DND-41 (cell line): ENCODE data around the gene COL8A2.

Experiments used
- ATAC-seq: fragments of 200-7000 bp; cut with Tn5 transposase; 3 replicates; pipeline ENCODE4 v1.9.1; 2021; ENCODE audit warnings: low read depth; ENCODE audit not compliant: insufficient read depth
- DNase-seq: peaks from one replicate; pipeline ENCODE4 v3.0.0-alpha.2; 2020
- H2AFZ ChIP-seq: 2 replicates; pipeline ENCODE4 v1.6.0; 2012; ENCODE audit warnings: low read depth, low read length
- H3K27ac ChIP-seq: 2 replicates; pipeline ENCODE4 v1.5.1; 2012; ENCODE audit warnings: low read length, inconsistent platforms
- H3K27me3 ChIP-seq: fragments of 200-600 bp; sonication (generic); 2 replicates; pipeline ENCODE4 v1.6.0; 2012; ENCODE audit warnings: low read length, mild to moderate bottlenecking, inconsistent platforms; ENCODE audit not compliant: insufficient read depth, poor library complexity
- H3K36me3 ChIP-seq: 2 replicates; pipeline ENCODE4 v1.5.1; 2012; ENCODE audit warnings: low read length, inconsistent platforms; ENCODE audit not compliant: insufficient read depth
- H3K4me1 ChIP-seq: 2 replicates; pipeline ENCODE4 v1.5.1; 2012; ENCODE audit warnings: mild to moderate bottlenecking, low read length; ENCODE audit not compliant: insufficient read depth
- H3K4me2 ChIP-seq: 2 replicates; pipeline ENCODE4 v1.6.0; 2012; ENCODE audit warnings: mild to moderate bottlenecking, moderate library complexity, low read length, inconsistent platforms; ENCODE audit not compliant: insufficient read depth
- H3K4me3 ChIP-seq, 2 experiments: fragments of 200-600 bp in 1 of 2; shearing (Covaris generic) in 1 of 2; 2 replicates each; pipeline ENCODE4 v1.5.1; 2012 to 2016; ENCODE audit warnings: inconsistent platforms in 2 of 2, low read length in 2 of 2, mild to moderate bottlenecking in 2 of 2, low read depth in 1 of 2, moderate library complexity in 1 of 2
- H3K79me2 ChIP-seq: 2 replicates; pipeline ENCODE4 v1.6.0; 2012; ENCODE audit warnings: low read length, inconsistent platforms; ENCODE audit not compliant: insufficient read depth
- H3K9ac ChIP-seq: 2 replicates; pipeline ENCODE4 v1.6.0; 2012; ENCODE audit warnings: low read depth, mild to moderate bottlenecking, inconsistent platforms, low read length, moderate library complexity
- H3K9me3 ChIP-seq: 2 replicates; pipeline ENCODE4 v1.5.1; 2012; ENCODE audit warnings: low read length, moderate library complexity, mild to moderate bottlenecking, inconsistent platforms; ENCODE audit not compliant: insufficient read depth, severe bottlenecking
- H4K20me1 ChIP-seq: 2 replicates; pipeline ENCODE4 v1.6.0; 2012; ENCODE audit warnings: low read length; ENCODE audit not compliant: insufficient read depth
- CTCF ChIP-seq: IDR thresholded peaks from 2 replicates; pipeline ENCODE4 v1.5.1; 2012; ENCODE audit warnings: borderline replicate concordance, low read length, moderate library complexity, mild to moderate bottlenecking; ENCODE audit not compliant: poor library complexity, severe bottlenecking; ENCODE audit errors: extremely low read depth
- EZH2 ChIP-seq: IDR thresholded peaks from 3 replicates; pipeline ENCODE4 v1.6.1; 2012; ENCODE audit warnings: borderline replicate concordance, low read depth, mild to moderate bottlenecking, moderate library complexity, low read length, inconsistent platforms; ENCODE audit not compliant: severe bottlenecking

The COL8A2 gene

GRCh38 chr1:36119456-36119855 is 5.6 kb downstream of the COL8A2 start:
- H4K20me1 ChIP-seq, result no peaks in the 10 kb centered on the region
- H3K9ac ChIP-seq, result no peak overlapping the region
- no peaks in the 10 kb centered on the region for H3K36me3 ChIP-seq
- no peak overlapping the region for H3K27ac ChIP-seq
- H3K79me2 ChIP-seq, result no peaks in the 10 kb centered on the region
- ATAC-seq, result no peak
- H3K27me3 ChIP-seq, result no peaks in the 10 kb centered on the region
- H3K4me3 ChIP-seq, result no peak overlapping the region
- TF ChIP-seq EZH2, result no peak
- no peak for TF ChIP-seq CTCF
- H2AFZ ChIP-seq, result no peak overlapping the region
- H3K4me2 ChIP-seq, result no peak overlapping the region
- DNase-seq, result no peak
- no peaks in the 10 kb centered on the region for H3K4me1 ChIP-seq
- no peaks in the 10 kb centered on the region for H3K9me3 ChIP-seq

GRCh38 chr1:36118447-36119204 is 6.4 kb downstream of the COL8A2 start:
- no peak for TF ChIP-seq EZH2
- no peak for TF ChIP-seq CTCF
- no peak overlapping the region for H3K4me2 ChIP-seq
- no peaks in the 10 kb centered on the region for H3K36me3 ChIP-seq
- no peaks in the 10 kb centered on the region for H3K27me3 ChIP-seq
- H3K79me2 ChIP-seq, result no peaks in the 10 kb centered on the region
- H3K9ac ChIP-seq, result no peak overlapping the region
- H3K4me3 ChIP-seq, result no peak overlapping the region
- no peaks in the 10 kb centered on the region for H3K4me1 ChIP-seq
- H4K20me1 ChIP-seq, result no peaks in the 10 kb centered on the region
- no peak overlapping the region for H2AFZ ChIP-seq
- no peaks in the 10 kb centered on the region for H3K9me3 ChIP-seq
- H3K27ac ChIP-seq, result no peak overlapping the region
- no peak for DNase-seq
- no peak for ATAC-seq

GRCh38 chr1:36116901-36117300 is 8.1 kb downstream of the COL8A2 start:
- H3K27ac ChIP-seq, result no peak overlapping the region
- no peaks in the 10 kb centered on the region for H3K27me3 ChIP-seq
- H4K20me1 ChIP-seq, result no peaks in the 10 kb centered on the region
- H3K79me2 ChIP-seq, result no peaks in the 10 kb centered on the region
- ATAC-seq (no peak), DNase-seq (no peak)
- no peaks in the 10 kb centered on the region for H3K36me3 ChIP-seq
- H3K4me3 ChIP-seq, result no peak overlapping the region
- no peaks in the 10 kb centered on the region for H3K4me1 ChIP-seq
- no peak overlapping the region for H3K4me2 ChIP-seq
- no peaks in the 10 kb centered on the region for H3K9me3 ChIP-seq
- no peak overlapping the region for H3K9ac ChIP-seq
- TF ChIP-seq EZH2, result no peak
- H2AFZ ChIP-seq, result no peak overlapping the region

DNA sequence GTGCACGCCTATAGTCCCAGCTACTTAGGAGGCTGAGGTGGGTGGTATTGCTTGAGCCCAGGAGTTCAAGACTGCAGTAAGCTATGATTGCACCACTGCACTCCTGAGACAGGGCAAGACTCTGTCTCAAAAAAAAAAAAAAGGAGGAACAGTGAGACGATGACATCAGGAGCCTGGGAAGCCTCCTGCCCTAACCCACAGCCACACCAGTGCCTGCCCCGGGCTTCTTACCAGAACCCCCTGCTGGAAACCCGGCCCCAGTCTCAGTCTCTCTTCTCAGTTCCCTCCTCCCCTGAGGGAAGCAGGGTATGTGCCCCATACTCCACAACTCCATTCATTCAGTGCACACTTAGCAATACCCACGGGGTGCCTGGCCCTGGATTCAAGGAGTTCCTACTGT is 9.1 kb downstream of the COL8A2 start:
- Histone ChIP-seq H3K27me3 (no peaks in the 10 kb centered on the region), H4K20me1 (no peaks in the 10 kb centered on the region), H3K4me3 (no peak overlapping the region), H3K79me2 (no peaks in the 10 kb centered on the region), H2AFZ (no peak overlapping the region), H3K27ac (no peak overlapping the region), H3K4me1 (no peaks in the 10 kb centered on the region), H3K4me2 (no peak overlapping the region), H3K9ac (no peak overlapping the region), H3K9me3 (no peaks in the 10 kb centered on the region), H3K36me3 (no peaks in the 10 kb centered on the region)
- ATAC-seq, result no peak
- TF ChIP-seq CTCF (no peak), EZH2 (no peak)
- no peak for DNase-seq
